ENCODE results near the gene BRMS1.

The BRMS1 gene

GRCh38 chr11:66315921-66316811, 28.7 kb downstream of the BRMS1 start:
- TF ChIP-seq POLR2AphosphoS5 (IDR thresholded peaks at IDR 0.05; ENCODE audit: borderline replicate concordance, low read depth, low read length) (no peak), FOXP2 (optimal IDR thresholded peaks at IDR 0.05; ENCODE audit: control extremely low read depth, extremely low read length, insufficient read depth) (no peak), EZH2 (IDR thresholded peaks at IDR 0.05) (no peak)
- H3K9ac ChIP-seq (ENCODE audit: insufficient read length) = peak overlapping the region; percentile 83
- H3K9me3 ChIP-seq (ENCODE audit: low read depth, low read length) = no peaks in the 10 kb centered on the region
- H3K4me3 ChIP-seq = peak overlapping the region; percentile 86
- no peak for DNase-seq (ENCODE audit: low read depth, low spot score)
- H3K27ac ChIP-seq = peak overlapping the region; percentile 100
- H3K36me3 ChIP-seq (ENCODE audit: insufficient read depth, low read length) = no peaks in the 10 kb centered on the region

- Histone ChIP-seq H3K27ac (peak overlapping the region; percentile 100), H3K36me3 (ENCODE audit: insufficient read depth, low read length) (no peaks in the 10 kb centered on the region), H3K9me3 (ENCODE audit: low read depth, low read length) (no peaks in the 10 kb centered on the region), H3K9ac (ENCODE audit: insufficient read length) (peak overlapping the region; percentile 29), H3K4me3 (peak overlapping the region; percentile 86)
- no peak for TF ChIP-seq POLR2AphosphoS5 (IDR thresholded peaks at IDR 0.05; ENCODE audit: borderline replicate concordance, low read depth, low read length)
- TF ChIP-seq FOXP2 (optimal IDR thresholded peaks at IDR 0.05; ENCODE audit: control extremely low read depth, extremely low read length, insufficient read depth) = no peak
- TF ChIP-seq EZH2 (IDR thresholded peaks at IDR 0.05) = no peak
- DNase-seq (ENCODE audit: low read depth, low spot score) = no peak
Measured at GRCh38 chr11:66315498-66315885, 29.4 kb downstream of the BRMS1 start.

GRCh38 chr11:66314561-66315497, 30.1 kb downstream of the BRMS1 start:
- no peak overlapping the region for H3K9ac ChIP-seq (ENCODE audit: insufficient read length)

GRCh38 chr11:66314186-66314501, 30.8 kb downstream of the BRMS1 start:
- TF ChIP-seq FOXP2 (optimal IDR thresholded peaks at IDR 0.05; ENCODE audit: control extremely low read depth, extremely low read length, insufficient read depth) = no peak
- no peak for TF ChIP-seq EZH2 (IDR thresholded peaks at IDR 0.05)
- TF ChIP-seq POLR2AphosphoS5 (IDR thresholded peaks at IDR 0.05; ENCODE audit: borderline replicate concordance, low read depth, low read length) = no peak; the same call in 1 of the 2 replicates
- Histone ChIP-seq H3K9ac (ENCODE audit: insufficient read length) (peak overlapping the region; percentile 76), H3K36me3 (ENCODE audit: insufficient read depth, low read length) (no peaks in the 10 kb centered on the region), H3K9me3 (ENCODE audit: low read depth, low read length) (no peaks in the 10 kb centered on the region), H3K4me3 (peak overlapping the region; percentile 86), H3K27ac (peak overlapping the region; percentile 99)
- no peak for DNase-seq (ENCODE audit: low read depth, low spot score)

More at GRCh38 chr11:66314561-66315497, 30.1 kb downstream of the BRMS1 start:
- Histone ChIP-seq H3K9me3 (ENCODE audit: low read depth, low read length) (no peaks in the 10 kb centered on the region), H3K36me3 (ENCODE audit: insufficient read depth, low read length) (no peaks in the 10 kb centered on the region), H3K27ac (peak overlapping the region; percentile 100; the same call in 1 of the 2 replicates), H3K4me3 (peak overlapping the region; percentile 86)
- TF ChIP-seq FOXP2 (optimal IDR thresholded peaks at IDR 0.05; ENCODE audit: control extremely low read depth, extremely low read length, insufficient read depth) (no peak), POLR2AphosphoS5 (IDR thresholded peaks at IDR 0.05; ENCODE audit: borderline replicate concordance, low read depth, low read length) (no peak; the same call in 1 of the 2 replicates), EZH2 (IDR thresholded peaks at IDR 0.05) (no peak)
- no peak for DNase-seq (ENCODE audit: low read depth, low spot score)

- no peaks in the 10 kb centered on the region for H3K36me3 ChIP-seq (ENCODE audit: insufficient read depth, low read length)
- H3K9ac ChIP-seq (ENCODE audit: insufficient read length) = peak overlapping the region; percentile 76
- peak overlapping the region; percentile 86 for H3K4me3 ChIP-seq
- peak overlapping the region; percentile 99 for H3K27ac ChIP-seq
- no peak for TF ChIP-seq POLR2AphosphoS5 (IDR thresholded peaks at IDR 0.05; ENCODE audit: borderline replicate concordance, low read depth, low read length)
- no peak for TF ChIP-seq FOXP2 (optimal IDR thresholded peaks at IDR 0.05; ENCODE audit: control extremely low read depth, extremely low read length, insufficient read depth)
- no peak for TF ChIP-seq EZH2 (IDR thresholded peaks at IDR 0.05)
- DNase-seq (ENCODE audit: low read depth, low spot score) = no peak
- no peaks in the 10 kb centered on the region for H3K9me3 ChIP-seq (ENCODE audit: low read depth, low read length)
Measured at GRCh38 chr11:66313321-66314185, 31.4 kb downstream of the BRMS1 start.

GRCh38 chr11:66312549-66313320, 32.2 kb downstream of the BRMS1 start:
- peak overlapping the region; percentile 93 for H3K4me3 ChIP-seq
- peak overlapping the region; percentile 76 for H3K9ac ChIP-seq (ENCODE audit: insufficient read length)
- H3K9me3 ChIP-seq (ENCODE audit: low read depth, low read length) = no peaks in the 10 kb centered on the region
- no peak for TF ChIP-seq EZH2 (IDR thresholded peaks at IDR 0.05)
- TF ChIP-seq POLR2AphosphoS5 (IDR thresholded peaks at IDR 0.05; ENCODE audit: borderline replicate concordance, low read depth, low read length) = peak; percentile 73
- no peaks in the 10 kb centered on the region for H3K36me3 ChIP-seq (ENCODE audit: insufficient read depth, low read length)
- H3K27ac ChIP-seq = peak overlapping the region; percentile 99
- DNase-seq (ENCODE audit: low read depth, low spot score) = peak; percentile 94

- TF ChIP-seq EZH2 (IDR thresholded peaks at IDR 0.05) (no peak), POLR2AphosphoS5 (IDR thresholded peaks at IDR 0.05; ENCODE audit: borderline replicate concordance, low read depth, low read length) (peak; percentile 33)
- Histone ChIP-seq H3K36me3 (ENCODE audit: insufficient read depth, low read length) (no peaks in the 10 kb centered on the region), H3K4me3 (peak overlapping the region; percentile 93), H3K9me3 (ENCODE audit: low read depth, low read length) (no peaks in the 10 kb centered on the region), H3K9ac (ENCODE audit: insufficient read length) (peak overlapping the region; percentile 72), H3K27ac (peak overlapping the region; percentile 95)
- peak; percentile 81 for DNase-seq (ENCODE audit: low read depth, low spot score)
Measured at GRCh38 chr11:66311965-66312548, 32.8 kb downstream of the BRMS1 start.

Measured in SK-N-MC (cell line).